Right forelimb (tissue), 1 donor: ENCODE data around the gene AHRR.

ENCODE experiments used
- DNase-seq: peaks from one replicate; pipeline ENCODE4 v3.0.0-alpha.2; 2018

AHRR gene

DNA sequence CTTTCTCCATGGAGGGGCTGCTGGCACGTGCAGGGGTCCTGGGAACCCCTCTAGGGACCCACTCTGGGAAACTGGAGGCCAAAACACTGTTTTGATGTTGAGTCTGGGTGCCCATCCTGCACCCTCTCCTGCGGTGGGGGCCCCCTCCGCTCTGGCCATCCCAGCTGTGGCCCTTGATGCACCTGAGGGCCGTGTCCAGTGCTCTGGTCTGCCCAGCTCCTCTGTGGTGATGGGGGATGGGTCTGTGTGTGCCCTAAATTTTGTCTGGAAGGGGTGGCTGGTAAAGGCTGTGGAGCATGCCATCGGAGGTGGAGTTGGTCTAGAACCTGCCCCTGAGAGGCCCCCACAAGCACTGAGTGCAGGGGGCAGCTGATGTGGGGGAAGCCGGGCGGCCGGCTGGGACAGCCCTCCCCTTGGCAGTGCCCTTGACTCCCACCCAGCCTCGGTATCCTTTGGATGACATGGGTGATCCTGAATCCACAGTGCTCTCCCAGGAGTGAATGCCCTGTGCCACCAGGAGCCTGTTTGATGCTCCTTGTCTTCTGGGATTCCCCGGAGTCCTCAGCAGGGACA, 26.3 kb downstream of the AHRR start:
- no peak for DNase-seq

GRCh38 chr5:348726-349125, 27.2 kb downstream of the AHRR start:
- DNase-seq = no peak

- DNase-seq = no peak
Measured at GRCh38 chr5:350355-350754, 28.8 kb downstream of the AHRR start.

DNA sequence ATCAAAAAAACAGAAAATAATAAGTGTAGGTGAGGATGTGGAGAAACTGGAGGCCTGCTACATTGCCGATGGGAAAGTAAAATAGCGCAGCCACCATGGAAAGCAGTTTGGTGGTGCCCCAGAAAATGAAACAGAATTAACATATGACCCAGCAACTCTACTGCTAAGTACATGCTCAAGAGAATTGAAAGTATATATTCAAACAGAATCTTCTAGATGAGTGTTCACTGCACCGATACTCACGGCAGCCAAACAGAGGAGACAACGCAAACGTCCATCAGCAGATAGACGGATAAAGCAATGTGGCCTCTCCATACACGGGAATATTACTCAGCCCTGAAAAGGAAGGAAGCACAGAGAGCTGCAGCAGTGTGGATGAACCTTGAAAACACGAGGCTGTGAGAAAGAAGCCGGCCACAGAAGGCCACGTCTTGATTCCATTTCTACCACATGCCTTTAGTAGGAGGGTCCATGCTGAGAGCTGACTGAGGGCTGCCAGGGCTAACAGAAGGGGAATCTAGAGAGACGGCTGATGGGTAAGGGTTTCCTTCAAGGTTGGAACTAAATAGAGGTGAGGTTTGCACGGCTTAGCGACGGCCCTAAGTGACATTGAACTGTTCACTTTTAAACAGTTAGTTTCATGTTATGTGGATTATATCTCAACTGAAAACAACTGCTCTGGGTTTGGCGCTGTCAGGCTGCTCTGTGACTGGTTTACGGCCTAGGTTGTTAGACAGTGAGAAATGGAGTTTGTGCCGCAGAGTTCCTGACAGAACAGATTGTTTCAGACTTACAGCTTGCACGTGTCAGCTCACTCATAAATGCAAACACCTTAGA, 29.8 kb downstream of the AHRR start:
- DNase-seq = no peak

GRCh38 chr5:351921-352245, 30.4 kb downstream of the AHRR start:
- no peak for DNase-seq

DNA sequence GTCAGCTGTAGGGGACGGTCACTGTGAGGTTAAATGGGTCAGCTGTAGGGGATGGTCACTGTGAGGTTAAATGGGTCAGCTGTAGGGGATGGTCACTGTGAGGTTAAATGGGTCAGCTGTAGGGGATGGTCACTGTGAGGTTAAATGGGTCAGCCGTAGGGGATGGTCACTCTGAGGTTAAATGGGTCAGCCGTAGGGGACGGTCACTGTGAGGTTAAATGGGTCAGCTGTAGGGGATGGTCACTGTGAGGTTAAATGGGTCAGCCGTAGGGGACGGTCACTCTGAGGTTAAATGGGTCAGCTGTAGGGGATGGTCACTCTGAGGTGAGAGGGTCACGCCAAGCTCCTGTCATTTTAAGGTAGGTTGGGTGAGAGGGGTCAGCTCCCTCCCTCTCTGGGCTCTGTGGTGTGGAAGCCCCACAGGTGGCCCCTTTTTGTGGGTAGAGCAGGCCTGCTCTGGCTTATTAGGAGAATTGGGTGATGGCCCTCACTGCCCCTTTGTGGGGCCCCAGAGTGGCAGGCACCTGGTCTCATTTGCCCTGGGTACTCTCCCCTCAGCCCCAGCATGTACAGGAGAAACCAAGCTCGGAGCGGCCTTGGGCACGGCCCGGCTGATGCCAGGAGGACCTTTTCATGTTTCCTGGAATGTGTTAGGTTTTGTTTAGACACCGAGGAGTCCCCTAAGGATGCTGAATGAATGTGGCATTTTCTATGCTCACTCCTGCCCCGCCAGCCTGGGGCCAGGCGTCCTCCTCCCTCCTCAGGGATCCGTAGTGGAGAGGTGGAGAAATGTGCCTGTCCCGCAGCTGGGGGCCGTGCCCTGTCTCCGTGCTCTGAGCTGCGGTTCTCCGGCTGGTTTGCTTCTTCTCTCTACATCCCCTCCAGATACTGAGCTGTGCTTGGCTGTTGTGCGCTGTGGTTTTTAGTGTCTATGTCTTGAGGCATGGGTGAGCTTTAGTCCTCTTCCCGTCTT, 31.4 kb downstream of the AHRR start:
- no peak for DNase-seq

GRCh38 chr5:353612-354580, 32.4 kb downstream of the AHRR start:
- no peak for DNase-seq

GRCh38 chr5:354581-355378, 33.3 kb downstream of the AHRR start:
- DNase-seq = no peak

DNA sequence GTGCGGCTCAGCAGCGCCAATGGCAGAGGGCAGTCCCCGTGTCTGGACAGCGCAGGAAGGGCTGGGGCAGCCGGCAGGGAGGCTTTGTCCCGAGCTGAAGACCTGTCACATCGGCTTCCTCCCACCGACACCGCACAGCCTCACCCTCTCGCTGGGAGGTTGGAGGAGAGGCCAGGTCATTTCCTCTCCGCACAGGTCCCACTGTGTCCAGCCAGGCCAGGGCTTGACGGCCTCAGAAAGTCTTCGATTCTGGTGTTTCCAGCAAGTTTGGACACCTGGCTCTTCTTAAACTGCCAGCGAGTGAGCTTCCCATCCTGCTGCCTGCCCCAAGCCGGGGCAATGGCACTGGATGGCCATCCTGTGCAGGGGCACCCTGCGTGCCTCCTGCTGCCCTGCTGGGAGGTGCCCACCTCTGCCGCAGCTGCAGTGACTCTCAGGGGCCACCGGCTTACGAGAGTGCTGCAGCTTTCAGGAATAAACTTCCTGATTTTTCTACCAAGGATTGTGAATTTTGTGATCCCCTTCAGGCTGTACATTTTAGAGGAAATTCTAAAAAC, 33.9 kb downstream of the AHRR start:
- DNase-seq = no peak

- DNase-seq = no peak
Measured at GRCh38 chr5:355958-356357, 34.4 kb downstream of the AHRR start.

DNA sequence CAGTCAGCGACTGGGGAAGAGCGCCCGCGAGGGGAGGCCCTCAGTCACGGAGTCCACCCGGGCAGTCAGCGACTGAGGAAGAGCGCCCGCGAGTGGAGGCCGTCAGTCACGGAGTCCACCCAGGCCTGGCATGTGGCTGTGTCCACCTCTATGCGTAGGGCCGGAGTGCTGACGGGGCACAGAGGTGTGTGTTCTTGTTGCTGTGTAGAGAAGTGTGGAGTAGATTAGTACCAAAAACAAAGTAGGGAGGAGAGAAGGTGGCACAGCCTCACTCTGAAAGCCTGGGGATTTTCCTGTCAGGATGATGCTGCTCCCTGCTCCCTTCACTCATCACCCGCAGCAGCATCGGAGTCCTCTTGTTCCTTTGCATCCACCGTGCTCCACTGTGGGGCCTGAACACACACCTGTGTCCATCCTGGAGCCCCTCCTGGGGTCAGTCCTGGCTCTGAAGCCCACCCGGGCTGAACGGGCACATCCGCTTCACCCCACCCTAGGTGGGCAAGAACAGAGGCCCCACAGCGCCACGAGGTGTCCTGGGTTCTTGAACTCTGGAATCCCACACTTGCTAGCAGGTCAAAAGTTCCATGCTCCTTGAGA, 37.9 kb downstream of the AHRR start:
- no peak for DNase-seq

DNA sequence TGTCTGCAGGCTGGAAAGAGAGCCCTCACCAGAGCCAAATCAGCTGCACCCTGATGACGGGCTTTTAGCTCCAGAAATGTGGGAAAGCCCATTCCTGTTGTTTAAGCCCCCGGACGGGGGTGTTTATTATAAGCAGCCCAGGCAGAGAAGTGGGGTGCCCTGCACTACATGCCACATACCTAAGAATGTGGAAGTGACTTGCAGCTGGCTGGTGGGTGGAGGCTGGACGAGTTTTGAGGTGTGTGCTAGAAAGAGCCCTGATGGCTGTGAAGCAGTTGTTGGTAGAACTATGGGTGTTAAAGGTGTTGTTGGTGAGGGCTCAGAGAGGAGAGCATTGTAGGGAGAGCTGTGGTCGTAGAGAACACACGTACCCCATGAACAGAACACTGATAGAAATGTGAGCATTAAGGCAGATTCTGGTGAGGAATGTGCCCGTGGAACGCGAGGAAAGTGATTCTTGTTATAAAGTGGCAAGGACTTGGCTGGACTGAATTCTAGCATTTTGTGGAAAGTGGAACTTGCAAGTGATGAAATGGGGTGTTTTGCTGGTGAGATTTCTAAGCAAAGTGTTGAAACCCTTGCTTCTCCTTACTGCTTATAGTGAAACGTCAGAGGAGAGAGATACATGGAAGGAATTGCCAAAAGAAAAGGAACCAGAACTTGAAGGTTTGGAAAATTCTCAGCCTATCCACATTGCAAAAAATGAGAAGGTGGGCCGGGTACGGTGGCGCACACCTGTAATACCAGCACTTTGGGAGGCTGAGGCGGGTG, 38.9 kb downstream of the AHRR start:
- DNase-seq = no peak

DNA sequence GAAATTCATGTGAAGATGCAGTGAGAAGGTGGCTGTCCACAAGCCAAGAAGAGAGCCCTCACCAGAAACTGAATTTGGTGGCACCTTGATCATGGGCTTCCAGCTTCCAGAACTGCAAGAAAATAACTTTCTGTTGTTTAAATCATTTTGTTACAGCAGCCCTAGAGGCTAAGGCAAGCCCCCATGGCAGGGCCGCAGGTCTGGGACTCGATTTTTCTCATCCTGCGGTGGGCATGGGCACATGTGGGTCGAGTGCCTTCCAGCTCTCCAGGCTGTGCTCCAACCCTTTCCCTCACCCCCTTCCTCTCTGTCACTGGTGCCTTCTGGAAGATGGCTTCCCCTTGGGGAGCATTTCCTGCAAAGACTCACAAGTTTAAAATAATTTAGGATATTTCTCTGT, 40.7 kb downstream of the AHRR start:
- no peak for DNase-seq

GRCh38 chr5:362978-363765, 41.7 kb downstream of the AHRR start:
- no peak for DNase-seq

DNA sequence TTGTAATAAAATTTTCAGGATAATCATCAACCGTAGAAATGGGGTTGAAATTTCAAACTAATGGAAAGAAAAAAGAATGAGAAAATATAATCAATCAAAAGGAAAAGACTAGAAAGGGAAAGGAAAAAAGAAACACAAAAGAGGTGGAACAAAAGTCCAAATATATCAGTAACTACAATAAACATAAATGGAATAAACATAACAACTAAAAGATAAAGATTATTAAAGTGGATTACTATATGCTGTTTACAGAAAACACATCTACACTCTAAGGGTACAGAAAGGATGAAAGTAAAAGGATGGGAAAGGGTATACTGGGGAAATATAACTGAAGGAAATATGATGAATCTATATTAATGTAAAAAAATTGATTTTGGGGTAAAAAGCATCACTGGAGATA, 43.0 kb downstream of the AHRR start:
- DNase-seq = no peak

GRCh38 chr5:366541-367357, 45.2 kb downstream of the AHRR start:
- DNase-seq = no peak

DNA sequence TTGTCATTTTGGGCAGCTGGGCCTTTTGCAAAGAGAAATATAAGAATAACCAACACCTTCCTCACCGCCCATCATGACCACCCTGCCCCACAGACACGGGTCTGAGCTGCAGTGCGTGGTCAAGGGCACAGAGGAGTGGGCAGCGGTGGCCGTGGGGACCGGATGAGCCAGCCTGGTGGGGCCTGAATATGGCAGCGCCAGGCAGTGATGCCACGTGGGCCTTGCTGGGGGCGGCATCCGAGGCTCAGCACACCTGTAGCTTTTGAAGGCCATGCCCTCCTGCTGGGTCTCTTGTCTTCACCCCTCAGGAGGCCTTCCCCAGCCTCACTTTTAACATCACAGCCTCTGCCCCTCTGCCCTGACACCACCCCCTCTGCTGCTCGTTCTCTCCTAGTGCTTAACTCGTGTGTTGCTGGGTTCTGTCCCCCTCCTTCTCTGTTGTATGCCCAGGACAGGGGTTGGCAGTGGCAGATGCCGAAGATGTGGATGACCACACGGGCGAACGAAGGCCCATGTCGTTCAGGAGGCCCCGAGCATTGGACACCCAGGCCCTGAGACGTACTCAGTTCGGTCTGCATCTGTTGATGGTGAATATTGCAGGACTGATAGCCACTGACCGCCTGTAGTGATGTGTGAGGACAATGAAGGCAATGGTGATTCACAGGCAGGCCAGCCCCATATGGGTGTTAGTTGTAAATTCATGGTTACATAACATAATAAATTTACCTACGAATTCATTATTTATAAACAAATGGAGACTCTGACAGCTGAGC, 46.0 kb downstream of the AHRR start:
- no peak for DNase-seq
